Kidney (tissue), 14 donors: ENCODE results near the gene ATP5PB. TPM values are rescaled to one million over a fixed set of nuclear protein-coding genes. Genes with fewer than 3 reads are reported as not detected.

ENCODE experiments used
- DNase-seq, 5 donors: peaks; one replicate each; pipeline ENCODE4 v3.0.0-alpha.2; 2013 to 2020
- FAIRE-seq: peaks from 2 replicates; lab custom pipeline; 2012; peaks lifted over from hg19 to GRCh38; lab: Jason Lieb, UNC
- H3K27ac ChIP-seq, 2 donors: one replicate each; pipeline ENCODE4 v1.7.0; 2013; ENCODE audit warnings: low read depth in 2 of 2, low read length in 2 of 2, inconsistent platforms in 1 of 2
- H3K27me3 ChIP-seq: one replicate; pipeline ENCODE4 v1.7.1; 2013; ENCODE audit warnings: low read length, inconsistent platforms; ENCODE audit not compliant: control insufficient read depth, insufficient read depth
- H3K36me3 ChIP-seq, 3 donors: one replicate each; pipeline versions ENCODE4 v1.7.0 to v1.7.1; 2013; ENCODE audit warnings: low read length in 3 of 3, control low read depth in 1 of 3, inconsistent platforms in 1 of 3; ENCODE audit not compliant: insufficient read depth in 3 of 3, control insufficient read depth in 2 of 3
- H3K4me1 ChIP-seq, 3 donors: one replicate each; pipeline versions ENCODE4 v1.7.0 to v1.7.1; 2013; ENCODE audit warnings: low read length in 3 of 3, inconsistent platforms in 1 of 3, low read depth in 1 of 3; ENCODE audit not compliant: control insufficient read depth in 2 of 3, insufficient read depth in 2 of 3
- H3K4me3 ChIP-seq, 3 donors: one replicate each; pipeline versions ENCODE4 v1.7.0 to v1.8.1; 2013; ENCODE audit warnings: low read length in 3 of 3, control low read depth in 1 of 3, inconsistent platforms in 1 of 3
- H3K9ac ChIP-seq, 3 donors: one replicate each; pipeline versions ENCODE4 v1.7.0 to v1.7.1; 2013; ENCODE audit warnings: low read length in 3 of 3, control low read depth in 1 of 3, inconsistent platforms in 1 of 3
- H3K9me3 ChIP-seq, 3 donors: one replicate each; pipeline versions ENCODE4 v1.7.0 to v1.7.1; 2013; ENCODE audit warnings: low read length in 3 of 3, control low read depth in 1 of 3, inconsistent platforms in 1 of 3; ENCODE audit not compliant: control insufficient read depth in 2 of 3, insufficient read depth in 1 of 3
- CTCF ChIP-seq: IDR thresholded peaks from 3 replicates; pipeline ENCODE4 v1.5.1; 2012; ENCODE audit warnings: mild to moderate bottlenecking, moderate library complexity, borderline replicate concordance; ENCODE audit not compliant: insufficient read depth; ENCODE audit errors: extremely low read depth
- intact Hi-C: fragments of 100-400 bp; cut with DNase I; formaldehyde crosslinking; loops from one replicate; pipeline ENCODE4 v1.11.1; 2022
- polyA plus RNA-seq: library from polyadenylated mRNA; stranded (reverse); fragments of 350-450 nt; fragmentation: Illumina TruSeq; extraction: RNeasy Lipid Tissue Mini Kit (QIAGEN cat#74804); gene quantifications from one replicate; pipeline ENCODE4 v1.2.3, GENCODE V29; 2014; ENCODE audit warnings: low read depth, low replicate concordance; ENCODE audit not compliant: insufficient read depth
- total RNA-seq: library from RNA; stranded (reverse); fragmentation: NEBNext Ultra II Directional; extraction: Animal tissue kit (Norgen Biotek cat#: 25700); gene quantifications from one replicate; pipeline ENCODE4 v1.2.1, GENCODE V29; 2021
- donor health status: control.
- donor health status: control.
- donor health status: control.
- donor health status: control.
- donor health status: control.
- donor health status: DM: yes; HTN: yes; CAD: no.
- donor health status: Normal renal cell carcinoma (clear cell type).

The ATP5PB gene
- total and polyA plus RNA-seq, 2 donors from 2014 or later, result 207 to 791 TPM

- Histone ChIP-seq H3K4me3 (no peak overlapping the region), H3K9ac (no peak overlapping the region), H3K9me3 (no peaks in the 10 kb centered on the region), H3K36me3 (peaks cover 0 to 2% (median 0%) of the 10 kb centered on the region in 3 donors), H3K27ac (no peak overlapping the region), H3K4me1 (no peaks in the 10 kb centered on the region), H3K27me3 (no peaks in the 10 kb centered on the region)
- FAIRE-seq (no peak), DNase-seq (no peak)
- intact Hi-C loops, result no loop called here
- TF ChIP-seq CTCF, result no peak
Observed at GRCh38 chr1:111476761-111477309, 27.6 kb downstream of the ATP5PB start.

- H3K27ac ChIP-seq, result no peak overlapping the region
- DNase-seq (no peak), FAIRE-seq (no peak)
- no peaks in the 10 kb centered on the region for H3K36me3 ChIP-seq
- H3K9ac ChIP-seq, result no peak overlapping the region
- H3K9me3 ChIP-seq, result no peaks in the 10 kb centered on the region
- intact Hi-C loops, result loop anchor here (10.0 kb wide), 1 partner anchor 274 kb away; the partner anchor contains the start of gene DDX20
- no peak for TF ChIP-seq CTCF
- H3K27me3 ChIP-seq, result no peaks in the 10 kb centered on the region
- H3K4me3 ChIP-seq, result no peak overlapping the region
- no peaks in the 10 kb centered on the region for H3K4me1 ChIP-seq
Observed at GRCh38 chr1:111480674-111481073, 31.4 kb downstream of the ATP5PB start.

- DNase-seq, result peak; percentile 74 to 88 (median 84)
- no peaks in the 10 kb centered on the region for H3K27me3 ChIP-seq
- TF ChIP-seq CTCF, result peak; percentile 78
- H3K36me3 ChIP-seq, result no peaks in the 10 kb centered on the region
- H3K9me3 ChIP-seq, result no peaks in the 10 kb centered on the region
- no peak overlapping the region for H3K4me3 ChIP-seq
- H3K9ac ChIP-seq, result no peak overlapping the region
- intact Hi-C loops, result loop anchor here (10.0 kb wide), 1 partner anchor 273 kb away; the partner anchor contains the start of gene DDX20
- FAIRE-seq, result no peak
- no peak overlapping the region for H3K27ac ChIP-seq
- H3K4me1 ChIP-seq, result no peaks in the 10 kb centered on the region
Observed at GRCh38 chr1:111481387-111482221, 32.3 kb downstream of the ATP5PB start.
